K562 (cell line): ENCODE data around the gene BRMS1. TPM values are rescaled to one million over a fixed set of nuclear protein-coding genes. Genes with fewer than 3 reads are reported as not detected.

Experiments
- ATAC-seq: fragments of 200-7000 bp; cut with Tn5 transposase; 3 replicates; pipeline ENCODE4 v1.9.1; 2020; ENCODE audit warnings: moderate library complexity
- BruUV-seq: library from RNA; stranded (reverse); fragments of 400-500 nt; replicated peaks from 2 replicates; lab custom pipeline; 2021; lab: Mats Ljungman, UMichigan
- CTCF ChIA-PET: fragments of 300-600 bp; formaldehyde crosslinking; extraction: SDS; loops from one replicate; lab custom pipeline; 2021; ENCODE audit warnings: low intra/inter-chr PET ratio; lab: Yijun Ruan, JAX
- POLR2A ChIA-PET: fragments of 300-600, 350-650 bp; sonication (Branson Sonifier 250); formaldehyde crosslinking; extraction: SDS; loops from one replicate; lab custom pipeline; 2021; ENCODE audit warnings: antibody characterized with exemption, inconsistent platforms; lab: Yijun Ruan, JAX
- DNase-seq, 4 experiments: peaks; one replicate each; pipeline versions ENCODE4 v3.0.0 to v3.0.0-alpha.2; 2011 to 2018; ENCODE audit warnings: low spot score in 3 of 4, mixed read lengths in 3 of 4; ENCODE audit errors: extremely low read depth in 1 of 4
- FAIRE-seq: peaks from 2 replicates; lab custom pipeline; 2011; peaks lifted over from hg19 to GRCh38; lab: Jason Lieb, UNC
- H2AFZ ChIP-seq: 2 replicates; pipeline ENCODE4 v1.6.0; 2011; ENCODE audit warnings: low read depth, low read length, control low read depth, inconsistent platforms
- H3K27ac ChIP-seq: fragments of 200-600 bp; 3 replicates; pipeline ENCODE4 v1.8.0; 2011; ENCODE audit warnings: low read depth, mild to moderate bottlenecking, control low read depth, inconsistent platforms, low read length, moderate library complexity, mixed read lengths; ENCODE audit errors: extremely low read depth
- H3K27me3 ChIP-seq, 2 experiments: fragments of 300-600 bp in 1 of 2; 2 replicates in 1 of 2; 3 replicates in 1 of 2; pipeline versions ENCODE4 v1.6.0 to v1.8.0; 2011; ENCODE audit warnings: inconsistent platforms in 2 of 2, low read length in 2 of 2, mild to moderate bottlenecking in 1 of 2, mixed read lengths in 1 of 2, moderate library complexity in 1 of 2; ENCODE audit not compliant: control insufficient read depth in 2 of 2, insufficient read depth in 2 of 2
- H3K36me3 ChIP-seq: fragments of 300-600 bp; 3 replicates; pipeline ENCODE4 v1.8.0; 2011; ENCODE audit warnings: mild to moderate bottlenecking, low read length, inconsistent platforms; ENCODE audit not compliant: control insufficient read depth, insufficient read depth
- H3K4me1 ChIP-seq, 2 experiments: fragments of 200-600 bp in 1 of 2; replicated peaks in 1 of 2; 2 replicates in 1 of 2; 3 replicates in 1 of 2; pipeline versions ENCODE4 v1.5.1 to v1.8.0; 2011; ENCODE audit warnings: inconsistent platforms in 2 of 2, low read length in 2 of 2, mild to moderate bottlenecking in 1 of 2, mixed read lengths in 1 of 2, moderate library complexity in 1 of 2; ENCODE audit not compliant: control insufficient read depth in 2 of 2, insufficient read depth in 2 of 2
- H3K4me2 ChIP-seq: 2 replicates; pipeline ENCODE4 v1.6.1; 2011; ENCODE audit warnings: low read length, control low read depth, inconsistent platforms, mixed read lengths; ENCODE audit not compliant: insufficient read depth
- H3K4me3 ChIP-seq: fragments of 200-600 bp; sonication (generic), shearing (Covaris generic); 2 replicates; pipeline ENCODE4 v1.5.1; 2016; ENCODE audit warnings: control low read depth, inconsistent platforms
- H3K79me2 ChIP-seq: fragments of 200-600 bp; 3 replicates; pipeline ENCODE4 v1.8.0; 2011; ENCODE audit warnings: low read length, inconsistent platforms; ENCODE audit not compliant: control insufficient read depth, insufficient read depth
- H3K9ac ChIP-seq, 2 experiments: 2 replicates each; pipeline versions ENCODE4 v1.6.0 to v1.6.1; 2011; ENCODE audit warnings: low read depth in 2 of 2, low read length in 2 of 2, control low read depth in 1 of 2, inconsistent platforms in 1 of 2, mild to moderate bottlenecking in 1 of 2, mixed read lengths in 1 of 2; ENCODE audit not compliant: insufficient read depth in 1 of 2
- H3K9me1 ChIP-seq: one replicate; pipeline ENCODE4 v1.6.0; 2011; ENCODE audit warnings: inconsistent platforms, mild to moderate bottlenecking, low read length, moderate library complexity; ENCODE audit not compliant: control insufficient read depth, insufficient read depth
- H3K9me3 ChIP-seq: replicated peaks from 2 replicates; pipeline ENCODE4 v1.5.1; 2011; ENCODE audit warnings: low read depth, low read length, inconsistent platforms; ENCODE audit not compliant: control insufficient read depth, insufficient read depth
- H4K20me1 ChIP-seq: replicated peaks from 2 replicates; pipeline ENCODE4 v1.6.1; 2011; ENCODE audit warnings: low read length, inconsistent platforms, mixed read lengths; ENCODE audit not compliant: control insufficient read depth, insufficient read depth
- BCOR ChIP-seq: fragments of 450-650 bp; IDR thresholded peaks from 2 replicates; pipeline ENCODE4 v1.6.1; 2016
- HOXB6 ChIP-seq: fragments of 250-450 bp; sonication (Bioruptor Pico); IDR thresholded peaks from 2 replicates; pipeline ENCODE4 v1.5.1; 2022; ENCODE audit warnings: mild to moderate bottlenecking, borderline replicate concordance
- KDM1A ChIP-seq, 2 experiments: fragments of 450-650 bp; IDR thresholded peaks; 2 replicates each; pipeline ENCODE4 v1.6.1; 2016; ENCODE audit warnings: mild to moderate bottlenecking in 2 of 2
- RBM25 ChIP-seq: fragments of 200-400 bp; formaldehyde crosslinking; IDR thresholded peaks from 2 replicates; pipeline ENCODE4 v1.6.1; 2018; ENCODE audit warnings: low read length, low read depth, moderate library complexity; ENCODE audit not compliant: severe bottlenecking
- RCOR1 ChIP-seq, 2 experiments: IDR thresholded peaks; 2 replicates each; pipeline ENCODE4 v1.6.1; 2012; ENCODE audit warnings: low read depth in 2 of 2, low read length in 2 of 2, borderline replicate concordance in 1 of 2, improper control_type of control experiment in 1 of 2
- SMAD3 ChIP-seq: fragments of 450-650 bp; formaldehyde crosslinking; conservative IDR thresholded peaks from 2 replicates; pipeline ENCODE4 v1.4.0; 2020; ENCODE audit warnings: mild to moderate bottlenecking
- SMARCA5 ChIP-seq: fragments of 450-650 bp; IDR thresholded peaks from 2 replicates; pipeline ENCODE4 v1.6.1; 2016
- ZFPM2 ChIP-seq: fragments of 250-450 bp; sonication (Bioruptor Pico); IDR thresholded peaks from 2 replicates; pipeline ENCODE4 v1.5.1; 2022; ENCODE audit warnings: mild to moderate bottlenecking
- ZNF121 ChIP-seq: sonication (generic); formaldehyde crosslinking; conservative IDR thresholded peaks from 2 replicates; pipeline ENCODE4 v1.8.0; 2022; ENCODE audit warnings: missing genetic modification reagents
- ZNF584 ChIP-seq: fragments of 200-800 bp; sonication (Bioruptor generic); IDR thresholded peaks from 2 replicates; pipeline ENCODE4 v1.6.1; 2016; ENCODE audit warnings: low read depth, mild to moderate bottlenecking, missing genetic modification characterization, missing compliant biosample characterization
- WGBS: fragments of 100-300 bp; shearing (Covaris generic); methylation state at CpG from one replicate; pipeline ENCODE4 v1.1.6; 2016; ENCODE audit warnings: low coverage, mixed read lengths; ENCODE audit not compliant: insufficient coverage; ENCODE audit errors: missing lambda C conversion rate; 5-methylcytosine and 5-hydroxymethylcytosine counted together
- in situ Hi-C: fragments of 300-500 bp; cut with MboI; formaldehyde crosslinking; loops from 4 replicates; pipeline ENCODE4 v1.15.0; 2018; ENCODE audit warnings: inconsistent platforms, mixed read lengths
- intact Hi-C: fragments of 100-400 bp; cut with micrococcal nuclease; formaldehyde crosslinking; loops from 2 replicates; pipeline ENCODE4 v1.14.2; 2022
- polyA plus RNA-seq, 8 experiments: library from polyadenylated mRNA; depleted of rRNA in 4 of 8; stranded (reverse) in 5 of 8; unstranded in 3 of 8; fragments of >200 nt; fragmentation: Nextera tagmentation in 2 of 8; fragmentation: Illumina TruSeq in 1 of 8; extraction: Ambion mirVana in 2 of 8; extraction: Trizol in 1 of 8; gene quantifications; 2 replicates each; pipeline versions ENCODE4 v1.2.1 to v1.2.3, GENCODE V29; 2011 to 2014; ENCODE audit warnings: inconsistent platforms in 1 of 8, missing spikeins in 1 of 8
- total RNA-seq, 7 experiments: library from RNA; depleted of rRNA in 6 of 7; stranded (reverse); fragments of >200 nt in 6 of 7; fragmentation: Illumina TruSeq in 2 of 7; extraction: Trizol in 2 of 7; gene quantifications; 2 replicates each; pipeline versions ENCODE4 v1.2.1 to v1.2.3, GENCODE V29; 2011 to 2021; ENCODE audit warnings: low replicate concordance in 1 of 7
- TF ChIP-seq, protein P1 (sequence below): IDR thresholded peaks from 2 replicates; pipeline ENCODE4 v1.6.1; 2014; ENCODE audit warnings: antibody characterized with exemption

Gene BRMS1
- total and polyA plus RNA-seq, 9 of the 15 experiments (the other 6 are each of a cell fraction or from before 2014, with no cell fraction given) = 2.2 to 78.8 (median 33.4) TPM

GRCh38 chr11:66332371-66333219 lies 12.3 kb downstream of the BRMS1 start:
- Histone ChIP-seq H3K79me2 (no peaks in the 10 kb centered on the region), H2AFZ (no peak overlapping the region), H3K27ac (no peak overlapping the region), H3K36me3 (peaks cover 8% of the 10 kb centered on the region; the same call in 1 of the 3 replicates), H3K9ac (peak overlapping the region in 1 of 2 experiments; percentile 61; a peak in 2 of 4 replicates), H4K20me1 (0 out of 2 replicates have a peak, but pooled peaks cover 3% of the 10 kb centered on the region), H3K9me3 (no peaks in the 10 kb centered on the region), H3K9me1 (no peaks in the 10 kb centered on the region), H3K4me2 (no peak overlapping the region), H3K27me3 (no peaks in the 10 kb centered on the region), H3K4me3 (no peak overlapping the region), H3K4me1 (peaks cover 27 to 80% of the 10 kb centered on the region in 2 experiments)
- intact Hi-C loops = no loop called here
- ChIA-PET POLR2A (interaction anchor here (0.9 to 1.5 kb wide), 3 partner anchors 9 to 24 kb away, joined by 3 to 6 read pairs (median 4); no protein-coding TSS in a partner anchor), CTCF (interaction anchor here (0.9 kb wide), 1 partner anchor 76 kb away, joined by 3 read pairs; no protein-coding TSS in a partner anchor)
- DNase-seq (no peak), ATAC-seq (no peak), FAIRE-seq (no peak)
- WGBS = 43% methylated on average over 17 of the region's 18 CpGs
- in situ Hi-C loops = no loop called here
- 0 out of 4 replicates have a peak, but pooled peaks of 1 of the 2 experiments have one; percentile 41 for TF ChIP-seq KDM1A (IDR thresholded peaks at IDR 0.05)
- peak; percentile 49 for TF ChIP-seq ZNF121 (CRISPR knock-in tag)
- TF ChIP-seq RBM25 = peak; percentile 74
- peak in 1 of 2 experiments; percentile 17; a peak in 1 of 4 replicates for TF ChIP-seq RCOR1 (IDR thresholded peaks at IDR 0.05; ENCODE audit: borderline replicate concordance in 1 of 2, low read depth in 2 of 2, low read length in 2 of 2)
- no peak for TF ChIP-seq HOXB6
- peak; percentile 74 for TF ChIP-seq BCOR
- no peak for TF ChIP-seq ZFPM2 (CRISPR knock-in tag)
- TF ChIP-seq, protein P1, sequence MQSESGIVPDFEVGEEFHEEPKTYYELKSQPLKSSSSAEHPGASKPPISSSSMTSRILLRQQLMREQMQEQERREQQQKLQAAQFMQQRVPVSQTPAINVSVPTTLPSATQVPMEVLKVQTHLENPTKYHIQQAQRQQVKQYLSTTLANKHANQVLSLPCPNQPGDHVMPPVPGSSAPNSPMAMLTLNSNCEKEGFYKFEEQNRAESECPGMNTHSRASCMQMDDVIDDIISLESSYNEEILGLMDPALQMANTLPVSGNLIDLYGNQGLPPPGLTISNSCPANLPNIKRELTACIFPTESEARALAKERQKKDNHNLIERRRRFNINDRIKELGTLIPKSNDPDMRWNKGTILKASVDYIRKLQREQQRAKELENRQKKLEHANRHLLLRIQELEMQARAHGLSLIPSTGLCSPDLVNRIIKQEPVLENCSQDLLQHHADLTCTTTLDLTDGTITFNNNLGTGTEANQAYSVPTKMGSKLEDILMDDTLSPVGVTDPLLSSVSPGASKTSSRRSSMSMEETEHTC = no peak
- no peak for TF ChIP-seq ZNF584 (CRISPR knock-in tag)
- TF ChIP-seq SMAD3 (CRISPR knock-in tag) = no peak
- TF ChIP-seq SMARCA5 = peak; percentile 33; the same call in 1 of the 2 replicates
- no TSS peak for BruUV-seq
